ENCODE data around the gene ZNF862.

DNA sequence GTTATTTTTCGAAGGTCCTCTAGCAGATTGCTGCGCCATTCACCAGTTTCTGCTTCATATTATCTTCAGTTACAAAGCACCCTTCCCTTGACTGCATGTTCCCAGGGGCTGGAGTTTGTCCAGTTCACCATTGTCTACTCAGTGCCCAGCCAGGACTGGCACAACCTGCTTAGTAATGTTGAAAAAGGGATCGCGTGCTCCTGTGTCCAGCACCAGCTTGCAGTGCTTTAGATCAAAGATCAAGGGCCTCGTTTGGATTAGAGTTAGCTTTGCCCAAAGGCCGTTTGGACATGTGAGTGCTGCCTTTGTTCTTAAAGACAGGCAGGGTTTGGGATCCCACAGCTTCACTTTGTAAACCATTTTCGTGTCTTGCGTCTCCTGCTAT, 36.5 kb downstream of the ZNF862 start:
- TF ChIP-seq ZFP3 (CRISPR knock-in tag; IDR thresholded peaks at IDR 0.05) (no peak), ISL1 (CRISPR knock-in tag; IDR thresholded peaks at IDR 0.05) (no peak), RARB (CRISPR knock-in tag; IDR thresholded peaks at IDR 0.05) (no peak), BACH2 (CRISPR knock-in tag; IDR thresholded peaks at IDR 0.05; ENCODE audit: borderline replicate concordance) (no peak), ARNTL (CRISPR knock-in tag; IDR thresholded peaks at IDR 0.05; ENCODE audit: borderline replicate concordance, low read depth) (no peak), ZFP30 (CRISPR knock-in tag; IDR thresholded peaks at IDR 0.05) (no peak), GLIS3 (CRISPR knock-in tag; IDR thresholded peaks at IDR 0.05) (no peak), ZNF8 (CRISPR knock-in tag; IDR thresholded peaks at IDR 0.05) (no peak), PPARA (CRISPR knock-in tag; IDR thresholded peaks at IDR 0.05; ENCODE audit: borderline replicate concordance) (no peak)
- TF ChIP-seq, protein P1, sequence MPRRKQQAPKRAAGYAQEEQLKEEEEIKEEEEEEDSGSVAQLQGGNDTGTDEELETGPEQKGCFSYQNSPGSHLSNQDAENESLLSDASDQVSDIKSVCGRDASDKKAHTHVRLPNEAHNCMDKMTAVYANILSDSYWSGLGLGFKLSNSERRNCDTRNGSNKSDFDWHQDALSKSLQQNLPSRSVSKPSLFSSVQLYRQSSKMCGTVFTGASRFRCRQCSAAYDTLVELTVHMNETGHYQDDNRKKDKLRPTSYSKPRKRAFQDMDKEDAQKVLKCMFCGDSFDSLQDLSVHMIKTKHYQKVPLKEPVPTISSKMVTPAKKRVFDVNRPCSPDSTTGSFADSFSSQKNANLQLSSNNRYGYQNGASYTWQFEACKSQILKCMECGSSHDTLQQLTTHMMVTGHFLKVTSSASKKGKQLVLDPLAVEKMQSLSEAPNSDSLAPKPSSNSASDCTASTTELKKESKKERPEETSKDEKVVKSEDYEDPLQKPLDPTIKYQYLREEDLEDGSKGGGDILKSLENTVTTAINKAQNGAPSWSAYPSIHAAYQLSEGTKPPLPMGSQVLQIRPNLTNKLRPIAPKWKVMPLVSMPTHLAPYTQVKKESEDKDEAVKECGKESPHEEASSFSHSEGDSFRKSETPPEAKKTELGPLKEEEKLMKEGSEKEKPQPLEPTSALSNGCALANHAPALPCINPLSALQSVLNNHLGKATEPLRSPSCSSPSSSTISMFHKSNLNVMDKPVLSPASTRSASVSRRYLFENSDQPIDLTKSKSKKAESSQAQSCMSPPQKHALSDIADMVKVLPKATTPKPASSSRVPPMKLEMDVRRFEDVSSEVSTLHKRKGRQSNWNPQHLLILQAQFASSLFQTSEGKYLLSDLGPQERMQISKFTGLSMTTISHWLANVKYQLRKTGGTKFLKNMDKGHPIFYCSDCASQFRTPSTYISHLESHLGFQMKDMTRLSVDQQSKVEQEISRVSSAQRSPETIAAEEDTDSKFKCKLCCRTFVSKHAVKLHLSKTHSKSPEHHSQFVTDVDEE (CRISPR knock-in tag; IDR thresholded peaks at IDR 0.05): no peak
- TF ChIP-seq, protein P2, sequence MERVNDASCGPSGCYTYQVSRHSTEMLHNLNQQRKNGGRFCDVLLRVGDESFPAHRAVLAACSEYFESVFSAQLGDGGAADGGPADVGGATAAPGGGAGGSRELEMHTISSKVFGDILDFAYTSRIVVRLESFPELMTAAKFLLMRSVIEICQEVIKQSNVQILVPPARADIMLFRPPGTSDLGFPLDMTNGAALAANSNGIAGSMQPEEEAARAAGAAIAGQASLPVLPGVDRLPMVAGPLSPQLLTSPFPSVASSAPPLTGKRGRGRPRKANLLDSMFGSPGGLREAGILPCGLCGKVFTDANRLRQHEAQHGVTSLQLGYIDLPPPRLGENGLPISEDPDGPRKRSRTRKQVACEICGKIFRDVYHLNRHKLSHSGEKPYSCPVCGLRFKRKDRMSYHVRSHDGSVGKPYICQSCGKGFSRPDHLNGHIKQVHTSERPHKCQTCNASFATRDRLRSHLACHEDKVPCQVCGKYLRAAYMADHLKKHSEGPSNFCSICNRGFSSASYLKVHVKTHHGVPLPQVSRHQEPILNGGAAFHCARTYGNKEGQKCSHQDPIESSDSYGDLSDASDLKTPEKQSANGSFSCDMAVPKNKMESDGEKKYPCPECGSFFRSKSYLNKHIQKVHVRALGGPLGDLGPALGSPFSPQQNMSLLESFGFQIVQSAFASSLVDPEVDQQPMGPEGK (CRISPR knock-in tag; IDR thresholded peaks at IDR 0.05; ENCODE audit: borderline replicate concordance): no peak
- TF ChIP-seq, protein P3, sequence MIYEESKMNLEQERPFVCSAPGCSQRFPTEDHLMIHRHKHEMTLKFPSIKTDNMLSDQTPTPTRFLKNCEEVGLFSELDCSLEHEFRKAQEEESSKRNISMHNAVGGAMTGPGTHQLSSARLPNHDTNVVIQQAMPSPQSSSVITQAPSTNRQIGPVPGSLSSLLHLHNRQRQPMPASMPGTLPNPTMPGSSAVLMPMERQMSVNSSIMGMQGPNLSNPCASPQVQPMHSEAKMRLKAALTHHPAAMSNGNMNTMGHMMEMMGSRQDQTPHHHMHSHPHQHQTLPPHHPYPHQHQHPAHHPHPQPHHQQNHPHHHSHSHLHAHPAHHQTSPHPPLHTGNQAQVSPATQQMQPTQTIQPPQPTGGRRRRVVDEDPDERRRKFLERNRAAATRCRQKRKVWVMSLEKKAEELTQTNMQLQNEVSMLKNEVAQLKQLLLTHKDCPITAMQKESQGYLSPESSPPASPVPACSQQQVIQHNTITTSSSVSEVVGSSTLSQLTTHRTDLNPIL (CRISPR knock-in tag; IDR thresholded peaks at IDR 0.05; ENCODE audit: low read depth): no peak

All from SK-N-SH treated with all-trans-retinoic acid at 6 μM for 48 hours (cell line).